ENCODE measurements around the gene SMAD3.
A peak's percentile ranks its signal among the peaks of the same experiment; 100 is the strongest.
"Not testable (repeated sequence)": the region's sequence is repeated elsewhere in the genome, so short reads cannot be mapped to it uniquely, and the experiment has no call there.

SMAD3 gene

DNA sequence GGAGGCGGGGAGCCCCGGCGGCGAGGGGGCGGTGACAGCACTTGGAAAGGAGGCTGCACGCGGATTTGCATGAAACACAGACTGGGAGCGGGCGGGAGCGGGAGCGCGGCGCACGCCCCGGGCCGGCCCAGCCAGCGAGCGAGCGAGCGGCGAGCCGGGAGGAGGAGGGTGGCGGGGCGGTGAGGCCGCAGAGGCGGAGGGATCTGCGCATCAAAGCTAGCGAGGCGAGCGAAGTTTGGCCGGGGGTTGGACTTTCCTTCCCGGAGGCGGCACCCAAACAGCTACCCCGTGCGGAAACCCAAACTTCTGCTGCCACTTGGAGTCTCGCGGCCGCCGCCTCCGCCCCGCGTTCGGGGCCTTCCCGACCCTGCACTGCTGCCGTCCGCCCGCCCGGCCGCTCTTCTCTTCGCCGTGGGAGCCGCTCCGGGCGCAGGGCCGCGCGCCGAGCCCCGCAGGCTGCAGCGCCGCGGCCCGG, at the start of gene SMAD3:
SMAD3 (plus strand) TSS at position 72 of the 475 bp plus-strand sequence. CDS start 553 bp downstream, outside the sequence.
- DNase-seq (ENCODE audit: low spot score), result peak; percentile 93
- TF ChIP-seq, protein P1, sequence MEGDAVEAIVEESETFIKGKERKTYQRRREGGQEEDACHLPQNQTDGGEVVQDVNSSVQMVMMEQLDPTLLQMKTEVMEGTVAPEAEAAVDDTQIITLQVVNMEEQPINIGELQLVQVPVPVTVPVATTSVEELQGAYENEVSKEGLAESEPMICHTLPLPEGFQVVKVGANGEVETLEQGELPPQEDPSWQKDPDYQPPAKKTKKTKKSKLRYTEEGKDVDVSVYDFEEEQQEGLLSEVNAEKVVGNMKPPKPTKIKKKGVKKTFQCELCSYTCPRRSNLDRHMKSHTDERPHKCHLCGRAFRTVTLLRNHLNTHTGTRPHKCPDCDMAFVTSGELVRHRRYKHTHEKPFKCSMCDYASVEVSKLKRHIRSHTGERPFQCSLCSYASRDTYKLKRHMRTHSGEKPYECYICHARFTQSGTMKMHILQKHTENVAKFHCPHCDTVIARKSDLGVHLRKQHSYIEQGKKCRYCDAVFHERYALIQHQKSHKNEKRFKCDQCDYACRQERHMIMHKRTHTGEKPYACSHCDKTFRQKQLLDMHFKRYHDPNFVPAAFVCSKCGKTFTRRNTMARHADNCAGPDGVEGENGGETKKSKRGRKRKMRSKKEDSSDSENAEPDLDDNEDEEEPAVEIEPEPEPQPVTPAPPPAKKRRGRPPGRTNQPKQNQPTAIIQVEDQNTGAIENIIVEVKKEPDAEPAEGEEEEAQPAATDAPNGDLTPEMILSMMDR (IDR thresholded peaks at IDR 0.05; ENCODE audit: extremely low read depth, missing control alignments), result no peak

- DNase-seq (ENCODE audit: low spot score), result no peak
- TF ChIP-seq, protein P1 (IDR thresholded peaks at IDR 0.05; ENCODE audit: extremely low read depth, missing control alignments), result no peak
Observed at GRCh38 chr15:67017311-67017710, 48.1 kb upstream of the SMAD3 start.

DNA sequence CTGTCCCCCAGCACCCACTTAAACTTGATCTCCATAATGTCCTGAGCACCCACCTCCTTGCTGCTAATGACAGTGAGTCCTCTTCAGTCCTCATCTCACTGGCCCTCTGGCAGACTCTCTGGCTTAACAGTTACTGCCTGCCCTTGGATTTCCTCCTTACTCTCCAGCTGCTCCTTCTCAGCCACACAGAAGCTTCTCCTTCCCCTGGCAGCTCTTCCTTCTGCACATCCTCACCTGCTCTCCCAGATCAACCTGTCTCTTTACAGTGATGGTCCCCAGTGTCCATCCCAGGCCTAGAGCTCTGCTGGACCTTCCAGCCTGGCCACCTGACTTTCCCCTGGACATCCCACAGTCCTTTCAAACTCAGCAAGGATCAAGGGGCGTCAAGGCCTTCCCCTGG, 47.4 kb upstream of the SMAD3 start:
- TF ChIP-seq, protein P1 (IDR thresholded peaks at IDR 0.05; ENCODE audit: extremely low read depth, missing control alignments), result no peak
- no peak for DNase-seq (ENCODE audit: low spot score)

DNA sequence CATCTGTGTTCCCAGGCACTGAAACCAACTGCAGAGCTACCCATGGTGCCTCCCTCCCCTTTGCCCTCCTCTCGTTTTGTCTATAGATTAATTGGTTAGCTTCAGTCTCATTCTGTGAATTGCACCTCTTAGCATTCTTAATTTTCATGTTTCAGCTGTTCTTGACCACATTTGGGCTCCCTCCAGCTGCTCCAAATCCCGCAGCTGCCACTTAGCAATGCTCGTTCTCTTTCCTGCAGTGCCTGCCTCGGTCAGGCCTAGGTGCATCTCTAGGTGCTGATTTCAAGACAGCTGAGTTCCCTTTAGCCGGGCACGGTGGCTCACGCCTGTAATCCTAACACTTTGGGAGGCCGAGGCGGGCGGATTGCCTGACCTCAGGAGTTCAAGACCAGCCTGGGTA, 47.0 kb upstream of the SMAD3 start:
- TF ChIP-seq, protein P1 (IDR thresholded peaks at IDR 0.05; ENCODE audit: extremely low read depth, missing control alignments), result no peak
- no peak for DNase-seq (ENCODE audit: low spot score)

GRCh38 chr15:67019069-67019468, 46.3 kb upstream of the SMAD3 start:
- DNase-seq (ENCODE audit: low spot score), result no peak
- TF ChIP-seq, protein P1 (IDR thresholded peaks at IDR 0.05; ENCODE audit: extremely low read depth, missing control alignments), result no peak

DNA sequence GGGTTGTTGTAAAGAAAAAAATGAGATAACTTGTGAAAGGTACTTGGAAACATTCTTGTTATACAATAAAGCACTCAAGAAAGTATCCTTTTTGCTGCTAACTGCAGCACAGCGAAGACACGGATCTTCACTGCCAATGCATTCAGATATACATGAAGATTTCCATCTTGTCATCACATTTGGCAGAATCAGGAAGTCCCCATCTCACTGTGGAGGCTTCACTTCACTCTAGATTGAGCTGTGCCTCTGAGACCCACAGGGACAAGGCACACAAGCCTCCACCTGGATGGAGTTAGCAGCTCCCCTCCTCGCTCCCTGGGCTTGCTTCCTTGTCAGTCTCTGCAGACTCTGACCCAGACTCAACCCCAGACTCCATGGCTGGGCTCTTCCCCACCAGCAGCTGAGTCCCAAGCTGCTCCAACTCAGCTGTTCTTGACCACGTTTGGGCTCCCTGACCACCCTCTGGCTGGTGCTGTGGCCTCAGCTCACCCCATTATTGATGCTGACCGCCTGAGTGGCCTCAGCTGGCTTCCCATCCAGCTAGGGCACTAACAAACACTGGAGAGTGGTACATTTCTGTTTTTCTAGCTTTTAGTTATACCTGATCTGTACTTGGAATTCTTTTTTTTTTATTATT, 45.4 kb upstream of the SMAD3 start:
- DNase-seq (ENCODE audit: low spot score), result no peak
- TF ChIP-seq, protein P1 (IDR thresholded peaks at IDR 0.05; ENCODE audit: extremely low read depth, missing control alignments), result no peak

DNA sequence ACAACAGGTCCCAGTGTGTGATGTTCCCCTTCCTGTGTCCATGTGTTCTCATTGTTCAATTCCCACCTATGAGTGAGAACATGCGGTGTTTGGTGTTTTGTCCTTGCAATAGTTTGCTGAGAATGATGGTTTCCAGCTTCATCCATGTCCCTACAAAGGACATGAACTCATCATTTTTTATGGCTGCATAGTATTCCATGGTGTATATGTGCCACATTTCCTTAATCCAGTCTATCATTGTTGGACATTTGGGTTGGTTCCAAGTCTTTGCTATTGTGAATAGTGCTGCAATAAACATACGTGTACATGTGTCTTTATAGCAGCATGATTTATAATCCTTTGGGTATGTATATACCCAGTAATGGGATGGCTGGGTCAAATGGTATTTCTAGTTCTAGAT, 44.7 kb upstream of the SMAD3 start:
- not testable (repeated sequence) for DNase-seq (ENCODE audit: low spot score)

- DNase-seq (ENCODE audit: low spot score), result no peak
- TF ChIP-seq, protein P1 (IDR thresholded peaks at IDR 0.05; ENCODE audit: extremely low read depth, missing control alignments), result no peak
Observed at GRCh38 chr15:67021455-67021854, 43.9 kb upstream of the SMAD3 start.
